Bronchial smooth muscle cell (primary cell): ENCODE results near the gene TFB2M. TPM values are rescaled to one million over a fixed set of nuclear protein-coding genes. Genes with fewer than 3 reads are reported as not detected.

Experiments used
- total RNA-seq: library from RNA; depleted of rRNA; stranded (reverse); fragments of >200 nt; gene quantifications from 2 replicates; pipeline ENCODE4 v1.2.1, GENCODE V29; 2014

The TFB2M gene, protein sequence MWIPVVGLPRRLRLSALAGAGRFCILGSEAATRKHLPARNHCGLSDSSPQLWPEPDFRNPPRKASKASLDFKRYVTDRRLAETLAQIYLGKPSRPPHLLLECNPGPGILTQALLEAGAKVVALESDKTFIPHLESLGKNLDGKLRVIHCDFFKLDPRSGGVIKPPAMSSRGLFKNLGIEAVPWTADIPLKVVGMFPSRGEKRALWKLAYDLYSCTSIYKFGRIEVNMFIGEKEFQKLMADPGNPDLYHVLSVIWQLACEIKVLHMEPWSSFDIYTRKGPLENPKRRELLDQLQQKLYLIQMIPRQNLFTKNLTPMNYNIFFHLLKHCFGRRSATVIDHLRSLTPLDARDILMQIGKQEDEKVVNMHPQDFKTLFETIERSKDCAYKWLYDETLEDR
- 6.6 and 11.7 TPM in 2 replicates for total RNA-seq

DNA sequence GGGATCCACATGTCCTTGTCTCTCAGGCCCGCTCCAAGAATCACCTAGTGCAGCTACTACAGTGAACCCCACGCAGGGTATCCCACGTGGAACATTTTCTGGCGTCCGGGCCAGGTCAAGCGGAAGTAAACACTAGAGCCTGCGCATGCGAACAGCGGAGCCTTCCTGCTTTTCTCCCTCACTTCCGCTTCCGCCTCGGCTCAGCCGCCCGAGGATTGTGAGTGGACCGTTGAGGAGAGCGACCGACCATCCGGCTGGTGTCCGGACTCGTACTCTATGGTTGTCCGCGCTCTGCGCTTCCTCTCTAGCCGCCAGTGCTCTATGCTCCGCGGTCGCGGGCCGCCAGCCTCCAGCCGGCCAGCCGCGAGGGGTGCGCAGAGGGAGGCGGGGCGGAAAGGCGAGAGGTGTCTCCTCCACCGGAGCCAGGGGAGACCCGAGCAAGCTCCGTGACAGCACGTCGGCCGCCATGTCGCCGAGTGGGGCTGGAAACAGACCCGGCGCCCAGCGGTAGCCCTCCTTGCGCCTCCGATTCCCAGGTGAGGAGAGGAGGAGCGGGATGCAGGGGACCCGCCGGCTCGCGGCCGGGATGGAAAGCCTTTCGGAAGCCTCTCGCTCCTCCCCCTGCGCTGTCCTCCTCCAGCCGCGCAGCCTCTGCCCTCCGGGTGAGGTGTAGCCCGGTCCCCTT is at the start of gene TFB2M, which contains the start of gene CNST:
Gene TFB2M (minus strand): TSS at position 134 of the 685 bp plus-strand sequence. CDS start 123 bp downstream, at position 11.
Gene CNST (plus strand): TSS at position 329 of the 685 bp plus-strand sequence. CDS start 25,107 bp downstream, outside the sequence.

GRCh38 chr1:246506674-246507481 is 59.2 kb downstream of the TFB2M start, which contains the start of gene SMYD3:
Gene SMYD3 (minus strand): TSS chr1:246507279.

Other genes with a start within 250 kb of the TFB2M start
- gene SMYD3, start 59.0 kb downstream of the TFB2M start, total RNA-seq: 45.6 and 58.2 TPM in 2 replicates
- 10.6 and 14.3 TPM in 2 replicates for gene CNST, start 195 bp upstream of the TFB2M start, total RNA-seq
- 40.8 and 45.2 TPM in 2 replicates for gene SCCPDH, start 158.1 kb upstream of the TFB2M start, total RNA-seq